GM12873 (cell line): ENCODE data around the gene CDC42.

Experiments used
- CTCF ChIP-seq: IDR thresholded peaks from 2 replicates; pipeline ENCODE4 v1.5.1; 2012; ENCODE audit warnings: low read depth, mild to moderate bottlenecking, moderate library complexity, low read length, control low read depth; ENCODE audit not compliant: insufficient read depth; ENCODE audit errors: missing control alignments

The CDC42 gene

GRCh38 chr1:22025368-22026155 lies 26.9 kb upstream of the CDC42 start:
- TF ChIP-seq CTCF: no peak

GRCh38 chr1:22026924-22027289 lies 25.6 kb upstream of the CDC42 start:
- no peak for TF ChIP-seq CTCF

DNA sequence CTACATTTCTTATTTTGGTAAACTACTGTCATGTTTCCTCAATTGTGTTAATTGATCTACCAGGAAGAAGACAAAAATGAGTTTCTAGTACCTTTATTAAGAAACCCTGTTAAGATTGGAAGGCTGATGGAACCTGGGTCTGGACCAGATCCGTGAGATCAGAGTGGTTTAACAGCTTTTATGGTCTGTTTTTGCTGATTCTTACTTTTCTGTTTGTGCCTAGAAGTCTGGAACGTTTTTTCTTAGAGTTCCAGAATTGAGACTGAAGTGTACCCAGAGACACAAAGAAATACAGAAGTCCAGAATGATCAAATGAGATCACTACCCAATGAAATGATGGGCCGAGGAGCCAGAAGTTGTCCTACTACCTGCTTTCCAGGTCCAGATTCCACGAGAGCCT lies 22.5 kb upstream of the CDC42 start:
- TF ChIP-seq CTCF: no peak

DNA sequence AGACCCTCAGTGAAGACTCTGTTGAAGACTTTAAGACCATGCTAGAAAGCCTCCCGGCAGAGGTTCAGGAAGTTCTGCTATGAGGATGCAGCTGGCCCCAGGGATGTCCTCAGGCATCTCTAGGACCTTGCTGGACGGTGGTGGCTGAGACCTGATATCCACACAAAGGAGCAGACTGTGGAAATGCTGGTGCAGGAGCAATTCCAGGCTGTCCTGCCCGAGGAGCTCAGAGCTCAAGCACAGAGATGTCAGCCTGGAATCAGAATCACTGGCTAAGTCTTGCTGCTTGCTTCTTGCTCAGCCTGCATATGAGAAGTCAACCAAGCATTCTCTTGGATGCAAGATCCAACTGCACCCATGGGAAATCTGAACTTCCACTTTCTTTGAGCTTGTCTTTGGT lies 22.0 kb upstream of the CDC42 start:
- TF ChIP-seq CTCF: no peak

GRCh38 chr1:22031214-22031962 lies 21.1 kb upstream of the CDC42 start:
- no peak for TF ChIP-seq CTCF

DNA sequence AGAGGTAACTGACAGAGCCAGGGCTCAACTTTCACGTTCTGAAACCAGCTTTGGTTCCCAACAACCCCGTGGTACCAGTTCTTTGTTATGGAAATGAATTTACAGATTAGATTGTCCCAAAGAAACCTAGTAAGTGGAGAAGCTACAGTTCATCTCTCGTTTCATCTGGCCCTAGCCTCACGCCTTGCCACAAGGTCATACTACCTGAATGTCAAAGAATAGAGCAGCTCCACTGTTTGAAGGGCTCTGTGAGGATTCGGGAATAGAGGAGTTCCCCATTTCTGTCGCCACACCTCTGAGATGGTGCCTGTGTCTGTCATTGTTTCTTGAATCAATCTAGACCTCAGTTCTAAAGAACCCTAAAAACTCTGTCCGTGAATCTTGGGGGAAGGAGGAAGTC lies 15.0 kb upstream of the CDC42 start:
- no peak for TF ChIP-seq CTCF

DNA sequence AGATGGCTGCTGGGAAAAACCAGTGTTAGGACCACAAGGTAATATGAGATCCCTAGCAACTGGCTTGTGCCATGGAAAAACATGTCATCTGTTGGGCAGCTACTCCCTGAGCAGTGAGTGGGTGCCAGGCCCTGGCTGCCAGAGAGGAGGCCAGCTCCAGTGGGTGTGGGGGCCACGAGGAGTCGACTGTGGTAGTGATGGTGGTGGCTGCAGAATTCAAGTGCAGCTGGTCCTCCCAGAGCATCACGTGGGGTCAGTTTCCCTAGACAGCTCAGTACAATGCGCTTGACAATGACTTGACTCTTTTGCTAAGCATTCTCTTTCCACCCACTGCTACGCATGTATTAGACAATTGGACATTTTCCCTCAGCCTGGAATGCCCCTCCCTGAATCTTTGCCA lies 14.5 kb upstream of the CDC42 start:
- no peak for TF ChIP-seq CTCF
